ENCODE measurements around the gene ETFA.

DNA sequence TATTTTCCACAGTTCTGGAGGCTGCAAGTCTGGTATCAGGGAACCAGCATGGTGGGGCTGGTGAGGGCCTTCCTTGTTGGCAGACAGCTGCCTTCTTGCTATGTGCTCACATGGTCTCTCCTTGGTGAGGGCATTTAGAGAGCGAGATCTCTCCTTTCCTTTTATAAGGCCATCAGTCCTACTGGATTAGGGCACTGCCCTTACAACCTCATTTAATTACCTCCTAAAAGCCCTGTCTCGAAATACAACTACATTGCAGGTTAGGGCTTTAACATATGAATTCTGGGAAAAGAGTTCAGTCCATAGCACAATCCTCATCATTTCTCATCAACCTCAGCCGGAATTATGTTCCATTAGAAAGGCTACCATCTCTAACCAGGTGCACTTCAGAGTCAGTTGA lies 47.2 kb upstream of the ETFA start:
- TF ChIP-seq CTCF (IDR thresholded peaks at IDR 0.05): no peak
- TF ChIP-seq POLR2A (IDR thresholded peaks at IDR 0.05): no peak

Data from esophagus squamous epithelium (tissue), 4 donors.